GM20431 (cell line): Measurements from ENCODE around the gene VPS13A.

Source experiments
- in situ Hi-C: fragments of 300-500 bp; cut with MseI, MboI; formaldehyde crosslinking; loops from one replicate; pipeline ENCODE4 v1.15.0; 2020; ENCODE audit warnings: low sequenced_read_pairs; ENCODE audit not compliant: unreplicated experiment

VPS13A gene

GRCh38 chr9:77449240-77450084 lies 272.1 kb downstream of the VPS13A start:
- in situ Hi-C loops, result no loop called here

- in situ Hi-C loops, result no loop called here
Measured at GRCh38 chr9:77450085-77450475, 272.7 kb downstream of the VPS13A start.

- in situ Hi-C loops, result no loop called here
Measured at GRCh38 chr9:77451507-77451906, 274.2 kb downstream of the VPS13A start.

- in situ Hi-C loops, result no loop called here
Measured at GRCh38 chr9:77453825-77454647, 276.7 kb downstream of the VPS13A start.

- in situ Hi-C loops, result no loop called here
Measured at GRCh38 chr9:77454663-77455062, 277.3 kb downstream of the VPS13A start.

- in situ Hi-C loops, result no loop called here
Measured at GRCh38 chr9:77455312-77455927, 278.1 kb downstream of the VPS13A start.

- in situ Hi-C loops, result no loop called here
Measured at GRCh38 chr9:77456829-77457437, 279.6 kb downstream of the VPS13A start.

GRCh38 chr9:77457916-77458592 lies 280.7 kb downstream of the VPS13A start:
- in situ Hi-C loops, result no loop called here

GRCh38 chr9:77460938-77461337 lies 283.6 kb downstream of the VPS13A start:
- in situ Hi-C loops, result no loop called here

- in situ Hi-C loops, result no loop called here
Measured at GRCh38 chr9:77462066-77462465, 284.7 kb downstream of the VPS13A start.

- in situ Hi-C loops, result no loop called here
Measured at GRCh38 chr9:77463151-77463550, 285.8 kb downstream of the VPS13A start.

- in situ Hi-C loops, result no loop called here
Measured at GRCh38 chr9:77464661-77465060, 287.3 kb downstream of the VPS13A start.

- in situ Hi-C loops, result no loop called here
Measured at GRCh38 chr9:77469515-77470231, 292.3 kb downstream of the VPS13A start.
